BE2C (cell line): Measurements from ENCODE around the gene INPP4A.
"Not testable (repeated sequence)": the region's sequence is repeated elsewhere in the genome, so short reads cannot be mapped to it uniquely, and the experiment has no call there.

Source experiments
- DNase-seq: peaks from one replicate; pipeline ENCODE4 v3.0.0-alpha.2; 2020
- H3K27me3 ChIP-seq: fragments of 250-450 bp; sonication (Bioruptor Pico); 2 replicates; pipeline ENCODE4 v1.5.1; 2020; ENCODE audit warnings: mild to moderate bottlenecking
- H3K36me3 ChIP-seq: fragments of 250-450 bp; sonication (Bioruptor Pico); 2 replicates; pipeline ENCODE4 v1.5.1; 2020; ENCODE audit warnings: mild to moderate bottlenecking
- H3K4me1 ChIP-seq: fragments of 250-450 bp; sonication (Bioruptor Pico); 2 replicates; pipeline ENCODE4 v1.5.1; 2020
- H3K4me3 ChIP-seq: 2 replicates; pipeline ENCODE4 v1.5.1; 2011; ENCODE audit warnings: low read depth, low read length
- H3K9me3 ChIP-seq: fragments of 250-450 bp; sonication (Bioruptor Pico); 2 replicates; pipeline ENCODE4 v1.5.1; 2020
- CTCF ChIP-seq: IDR thresholded peaks from 2 replicates; pipeline ENCODE4 v1.5.1; 2012; ENCODE audit warnings: mild to moderate bottlenecking, low read depth, low read length

The INPP4A gene

GRCh38 chr2:98589489-98589888, 144.8 kb downstream of the INPP4A start:
- no peaks in the 10 kb centered on the region for H3K36me3 ChIP-seq
- no peak for DNase-seq
- H3K4me1 ChIP-seq, result no peaks in the 10 kb centered on the region
- no peak for TF ChIP-seq CTCF
- H3K27me3 ChIP-seq, result no peaks in the 10 kb centered on the region
- no peaks in the 10 kb centered on the region for H3K9me3 ChIP-seq
- H3K4me3 ChIP-seq, result no peak overlapping the region

GRCh38 chr2:98592565-98592964, 147.9 kb downstream of the INPP4A start:
- no peaks in the 10 kb centered on the region for H3K36me3 ChIP-seq
- no peak overlapping the region for H3K4me3 ChIP-seq
- DNase-seq, result no peak
- no peaks in the 10 kb centered on the region for H3K27me3 ChIP-seq
- no peaks in the 10 kb centered on the region for H3K4me1 ChIP-seq
- H3K9me3 ChIP-seq, result no peaks in the 10 kb centered on the region
- TF ChIP-seq CTCF, result no peak

GRCh38 chr2:98594665-98595064, 150.0 kb downstream of the INPP4A start:
- not testable (repeated sequence) for H3K9me3 ChIP-seq

GRCh38 chr2:98598781-98599428, 154.2 kb downstream of the INPP4A start:
- TF ChIP-seq CTCF, result no peak
- peaks cover 2% of the 10 kb centered on the region; the same call in 1 of the 2 replicates for H3K36me3 ChIP-seq

More at GRCh38 chr2:98594665-98595064, 150.0 kb downstream of the INPP4A start:
- not testable (repeated sequence) for H3K27me3 ChIP-seq, H3K4me1 ChIP-seq, DNase-seq, H3K36me3 ChIP-seq, H3K4me3 ChIP-seq

GRCh38 chr2:98601532-98602132, 157.0 kb downstream of the INPP4A start:
- Histone ChIP-seq H3K4me1 (no peaks in the 10 kb centered on the region), H3K9me3 (no peaks in the 10 kb centered on the region), H3K36me3 (peaks cover 2% of the 10 kb centered on the region; the same call in 1 of the 2 replicates), H3K27me3 (no peaks in the 10 kb centered on the region), H3K4me3 (no peak overlapping the region)
- peak; percentile 34 for DNase-seq
- TF ChIP-seq CTCF, result peak; percentile 69

More at GRCh38 chr2:98598781-98599428, 154.2 kb downstream of the INPP4A start:
- H3K27me3 ChIP-seq, result no peaks in the 10 kb centered on the region
- H3K4me3 ChIP-seq, result no peak overlapping the region
- no peaks in the 10 kb centered on the region for H3K9me3 ChIP-seq
- no peaks in the 10 kb centered on the region for H3K4me1 ChIP-seq
- no peak for DNase-seq

- Histone ChIP-seq H3K36me3 (peaks cover 2% of the 10 kb centered on the region; the same call in 1 of the 2 replicates), H3K4me3 (no peak overlapping the region), H3K9me3 (no peaks in the 10 kb centered on the region), H3K4me1 (no peaks in the 10 kb centered on the region), H3K27me3 (no peaks in the 10 kb centered on the region)
- TF ChIP-seq CTCF, result no peak
- no peak for DNase-seq
Observed at GRCh38 chr2:98604547-98604946, 159.9 kb downstream of the INPP4A start.
